Liver (tissue), 9 donors: ENCODE measurements around the gene TCTN1. TPM values are rescaled to one million over a fixed set of nuclear protein-coding genes. Genes with fewer than 3 reads are reported as not detected.
A peak's percentile ranks its signal among the peaks of the same experiment; 100 is the strongest.

Experiments used
- DNase-seq: peaks from one replicate; pipeline ENCODE4 v3.0.0-alpha.2; 2017; ENCODE audit warnings: low spot score
- H3K27ac ChIP-seq, 2 donors: one replicate each; pipeline ENCODE4 v1.7.0; 2013; ENCODE audit warnings: inconsistent platforms in 2 of 2, low read length in 2 of 2, control low read depth in 1 of 2, low read depth in 1 of 2, mild to moderate bottlenecking in 1 of 2
- H3K27me3 ChIP-seq, 4 donors: one replicate each; pipeline versions ENCODE4 v1.6.1 to v1.7.0; 2013; ENCODE audit warnings: low read length in 3 of 4, inconsistent platforms in 1 of 4, mild to moderate bottlenecking in 1 of 4, moderate library complexity in 1 of 4; ENCODE audit not compliant: control insufficient read depth in 4 of 4, insufficient read depth in 4 of 4
- H3K36me3 ChIP-seq, 4 donors: one replicate each; pipeline versions ENCODE4 v1.6.1 to v1.7.0; 2013; ENCODE audit warnings: low read length in 3 of 4, mild to moderate bottlenecking in 3 of 4, low read depth in 1 of 4, moderate library complexity in 1 of 4; ENCODE audit not compliant: control insufficient read depth in 4 of 4, insufficient read depth in 3 of 4
- H3K4me1 ChIP-seq, 4 donors: one replicate each; pipeline versions ENCODE4 v1.6.1 to v1.7.0; 2013; ENCODE audit warnings: low read length in 3 of 4, mild to moderate bottlenecking in 3 of 4, moderate library complexity in 1 of 4; ENCODE audit not compliant: control insufficient read depth in 4 of 4, insufficient read depth in 4 of 4
- H3K4me3 ChIP-seq, 3 donors: one replicate each; pipeline versions ENCODE4 v1.6.1 to v1.7.0; 2013; ENCODE audit warnings: low read length in 3 of 3, control low read depth in 1 of 3, low read depth in 1 of 3, mild to moderate bottlenecking in 1 of 3
- H3K9ac ChIP-seq, 2 donors: one replicate each; pipeline ENCODE4 v1.7.0; 2013; ENCODE audit warnings: low read length in 2 of 2, mild to moderate bottlenecking in 2 of 2, moderate library complexity in 2 of 2, control low read depth in 1 of 2, low read depth in 1 of 2
- H3K9me3 ChIP-seq, 4 donors: one replicate each; pipeline versions ENCODE4 v1.6.1 to v1.7.0; 2013; ENCODE audit warnings: low read length in 3 of 4; ENCODE audit not compliant: control insufficient read depth in 4 of 4
- FOXA1 ChIP-seq: IDR thresholded peaks from 2 replicates; pipeline ENCODE4 v1.6.1; 2016; ENCODE audit warnings: antibody characterized with exemption
- FOXA2 ChIP-seq: IDR thresholded peaks from 2 replicates; pipeline ENCODE4 v1.6.1; 2016; ENCODE audit warnings: antibody characterized with exemption
- GABPA ChIP-seq, 2 donors: IDR thresholded peaks in 1 of 2; conservative IDR thresholded peaks in 1 of 2; 2 replicates each; pipeline ENCODE4 v1.6.1; 2016; ENCODE audit warnings: antibody characterized with exemption in 2 of 2, mild to moderate bottlenecking in 1 of 2, moderate library complexity in 1 of 2
- HNF4A ChIP-seq, 2 donors: conservative IDR thresholded peaks; 2 replicates each; pipeline ENCODE4 v1.6.1; 2016; ENCODE audit warnings: antibody characterized with exemption in 2 of 2, mild to moderate bottlenecking in 2 of 2
- HNF4G ChIP-seq: IDR thresholded peaks from 2 replicates; pipeline ENCODE4 v1.6.1; 2016; ENCODE audit warnings: antibody characterized with exemption
- NR2F2 ChIP-seq: IDR thresholded peaks from 2 replicates; pipeline ENCODE4 v1.6.1; 2016; ENCODE audit warnings: antibody characterized with exemption
- RAD21 ChIP-seq, 2 donors: IDR thresholded peaks; 2 replicates each; pipeline ENCODE4 v1.6.1; 2016; ENCODE audit warnings: antibody characterized with exemption in 2 of 2, mild to moderate bottlenecking in 2 of 2
- RXRA ChIP-seq, 2 donors: IDR thresholded peaks; 2 replicates each; pipeline ENCODE4 v1.6.1; 2017 to 2018; ENCODE audit warnings: antibody characterized with exemption in 2 of 2, mild to moderate bottlenecking in 1 of 2
- SP1 ChIP-seq: IDR thresholded peaks from 2 replicates; pipeline ENCODE4 v1.6.1; 2018; ENCODE audit warnings: antibody characterized with exemption, mild to moderate bottlenecking
- TAF1 ChIP-seq: conservative IDR thresholded peaks from 2 replicates; pipeline ENCODE4 v1.6.1; 2016; ENCODE audit warnings: antibody characterized with exemption, mild to moderate bottlenecking
- YY1 ChIP-seq: IDR thresholded peaks from 2 replicates; pipeline ENCODE4 v1.6.1; 2016; ENCODE audit warnings: antibody characterized with exemption, mild to moderate bottlenecking
- WGBS: extraction: QIAGEN DNeasy Blood & Tissue Kit; methylation state at CpG from one replicate; pipeline ENCODE4 v1.1.7; 2013; 5-methylcytosine and 5-hydroxymethylcytosine counted together
- polyA plus RNA-seq, 2 donors: library from polyadenylated mRNA; stranded (reverse) in 1 of 2; unstranded in 1 of 2; fragments of 200-250 nt in 1 of 2; fragments of >200 nt in 1 of 2; fragmentation: Nextera tagmentation in 1 of 2; extraction: Ambion mirVana in 1 of 2; gene quantifications; one replicate each; pipeline versions ENCODE4 v1.2.1 to v1.2.3, GENCODE V29; 2013 to 2015
- total RNA-seq, 2 donors: library from RNA; depleted of rRNA; stranded (reverse); fragments of >200 nt; gene quantifications; one replicate each; pipeline ENCODE4 v1.2.3, GENCODE V29; 2014
- TF ChIP-seq, protein P1 (sequence below): IDR thresholded peaks from 2 replicates; pipeline ENCODE4 v1.6.1; 2016; ENCODE audit warnings: antibody characterized with exemption
- TF ChIP-seq, protein P2 (sequence below): IDR thresholded peaks from 2 replicates; pipeline ENCODE4 v1.6.1; 2016; ENCODE audit warnings: antibody characterized with exemption
- TF ChIP-seq, protein P3 (sequence below): IDR thresholded peaks from 2 replicates; pipeline ENCODE4 v1.6.1; 2016; ENCODE audit warnings: antibody characterized with exemption, mild to moderate bottlenecking
- TF ChIP-seq, protein P4 (sequence below): fragments of 150-350 bp; IDR thresholded peaks from 2 replicates; pipeline ENCODE4 v1.5.1; 2017; ENCODE audit warnings: improper control_type of control experiment, low read depth, low read length; ENCODE audit not compliant: missing input control
- donor health status: healthy.
- donor health status: healthy.
- donor health status: healthy.
- donor health status: healthy.
- donor health status: healthy.

Gene TCTN1
- total and polyA plus RNA-seq, 4 donors, result 6.0 to 12.0 (median 10.9) TPM

DNA sequence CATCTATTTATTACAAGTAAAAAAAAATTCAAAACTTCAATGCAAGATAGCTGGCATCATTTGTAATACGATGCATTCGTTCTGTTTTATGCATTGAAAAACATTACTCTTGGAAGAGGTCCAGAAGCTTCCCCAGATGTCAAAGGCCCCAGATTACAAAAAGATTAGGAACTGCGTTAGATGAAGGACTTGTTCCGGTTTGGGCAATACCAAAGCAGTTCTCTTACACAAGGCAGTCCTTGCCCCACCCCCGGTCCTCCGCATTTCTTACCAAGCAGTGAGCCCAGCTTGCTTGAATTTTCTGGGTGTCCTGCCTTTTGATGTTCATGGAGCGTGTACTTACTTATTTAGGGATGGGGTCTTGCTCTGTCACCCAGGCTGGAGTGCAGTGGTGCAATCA lies 79.8 kb downstream of the TCTN1 start:
- peak overlapping the region; percentile 32 to 55 for H3K27ac ChIP-seq
- TF ChIP-seq, protein P1, sequence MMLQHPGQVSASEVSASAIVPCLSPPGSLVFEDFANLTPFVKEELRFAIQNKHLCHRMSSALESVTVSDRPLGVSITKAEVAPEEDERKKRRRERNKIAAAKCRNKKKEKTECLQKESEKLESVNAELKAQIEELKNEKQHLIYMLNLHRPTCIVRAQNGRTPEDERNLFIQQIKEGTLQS, result no peak
- TF ChIP-seq RAD21 (IDR thresholded peaks at IDR 0.05) (no peak), TAF1 (no peak), FOXA2 (no peak), RXRA (IDR thresholded peaks at IDR 0.05) (no peak), SP1 (no peak), GABPA (IDR thresholded peaks at IDR 0.05 in 1 of 2, conservative IDR thresholded peaks at IDR 0.05 in 1 of 2) (no peak), FOXA1 (no peak), YY1 (no peak)
- no peak for DNase-seq
- H3K4me3 ChIP-seq, result no peak overlapping the region
- WGBS, result 80% methylated on average over 7 of the region's 7 CpGs
- H3K9me3 ChIP-seq, result no peaks in the 10 kb centered on the region
- H3K27me3 ChIP-seq, result no peaks in the 10 kb centered on the region
- H3K9ac ChIP-seq, result no peak overlapping the region
- peaks cover 0 to 7% (median 3%) of the 10 kb centered on the region in 4 donors for H3K4me1 ChIP-seq
- H3K36me3 ChIP-seq, result no peaks in the 10 kb centered on the region

DNA sequence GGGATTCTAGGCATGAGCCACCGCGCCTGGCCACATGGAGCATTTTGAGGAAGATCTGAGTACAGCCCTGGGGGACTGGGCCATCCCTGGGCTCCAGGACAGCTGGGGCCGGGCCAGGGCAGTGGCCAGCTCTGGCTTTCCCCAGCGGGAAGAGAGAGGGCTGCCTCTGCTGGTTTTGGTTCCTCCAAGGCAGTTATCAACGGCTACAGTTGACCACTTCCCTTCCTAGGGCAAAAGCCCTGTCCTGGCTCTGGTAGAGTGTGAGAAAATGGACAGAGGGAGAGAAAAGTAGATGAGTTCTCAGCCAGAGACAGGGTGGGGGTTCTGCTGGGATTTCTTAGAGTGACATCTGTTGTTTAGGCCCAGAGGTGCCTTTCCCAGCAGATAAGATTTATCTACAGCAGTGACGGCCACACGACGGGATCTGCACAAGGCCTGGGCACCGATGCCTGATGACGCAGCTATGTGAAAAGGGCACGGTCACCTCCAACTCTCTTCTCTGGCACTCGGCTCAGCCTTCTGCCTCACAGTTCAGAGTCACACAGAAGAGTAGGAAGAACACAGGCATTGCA lies 80.5 kb downstream of the TCTN1 start:
- no peak for TF ChIP-seq NR2F2
- no peak for TF ChIP-seq FOXA2
- no peak for TF ChIP-seq SP1
- TF ChIP-seq, protein P2, sequence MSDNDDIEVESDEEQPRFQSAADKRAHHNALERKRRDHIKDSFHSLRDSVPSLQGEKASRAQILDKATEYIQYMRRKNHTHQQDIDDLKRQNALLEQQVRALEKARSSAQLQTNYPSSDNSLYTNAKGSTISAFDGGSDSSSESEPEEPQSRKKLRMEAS, result no peak
- no peak for TF ChIP-seq TAF1
- TF ChIP-seq, protein P3, sequence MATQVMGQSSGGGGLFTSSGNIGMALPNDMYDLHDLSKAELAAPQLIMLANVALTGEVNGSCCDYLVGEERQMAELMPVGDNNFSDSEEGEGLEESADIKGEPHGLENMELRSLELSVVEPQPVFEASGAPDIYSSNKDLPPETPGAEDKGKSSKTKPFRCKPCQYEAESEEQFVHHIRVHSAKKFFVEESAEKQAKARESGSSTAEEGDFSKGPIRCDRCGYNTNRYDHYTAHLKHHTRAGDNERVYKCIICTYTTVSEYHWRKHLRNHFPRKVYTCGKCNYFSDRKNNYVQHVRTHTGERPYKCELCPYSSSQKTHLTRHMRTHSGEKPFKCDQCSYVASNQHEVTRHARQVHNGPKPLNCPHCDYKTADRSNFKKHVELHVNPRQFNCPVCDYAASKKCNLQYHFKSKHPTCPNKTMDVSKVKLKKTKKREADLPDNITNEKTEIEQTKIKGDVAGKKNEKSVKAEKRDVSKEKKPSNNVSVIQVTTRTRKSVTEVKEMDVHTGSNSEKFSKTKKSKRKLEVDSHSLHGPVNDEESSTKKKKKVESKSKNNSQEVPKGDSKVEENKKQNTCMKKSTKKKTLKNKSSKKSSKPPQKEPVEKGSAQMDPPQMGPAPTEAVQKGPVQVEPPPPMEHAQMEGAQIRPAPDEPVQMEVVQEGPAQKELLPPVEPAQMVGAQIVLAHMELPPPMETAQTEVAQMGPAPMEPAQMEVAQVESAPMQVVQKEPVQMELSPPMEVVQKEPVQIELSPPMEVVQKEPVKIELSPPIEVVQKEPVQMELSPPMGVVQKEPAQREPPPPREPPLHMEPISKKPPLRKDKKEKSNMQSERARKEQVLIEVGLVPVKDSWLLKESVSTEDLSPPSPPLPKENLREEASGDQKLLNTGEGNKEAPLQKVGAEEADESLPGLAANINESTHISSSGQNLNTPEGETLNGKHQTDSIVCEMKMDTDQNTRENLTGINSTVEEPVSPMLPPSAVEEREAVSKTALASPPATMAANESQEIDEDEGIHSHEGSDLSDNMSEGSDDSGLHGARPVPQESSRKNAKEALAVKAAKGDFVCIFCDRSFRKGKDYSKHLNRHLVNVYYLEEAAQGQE, result no peak
- TF ChIP-seq HNF4A (conservative IDR thresholded peaks at IDR 0.05), result no peak
- TF ChIP-seq, protein P4, sequence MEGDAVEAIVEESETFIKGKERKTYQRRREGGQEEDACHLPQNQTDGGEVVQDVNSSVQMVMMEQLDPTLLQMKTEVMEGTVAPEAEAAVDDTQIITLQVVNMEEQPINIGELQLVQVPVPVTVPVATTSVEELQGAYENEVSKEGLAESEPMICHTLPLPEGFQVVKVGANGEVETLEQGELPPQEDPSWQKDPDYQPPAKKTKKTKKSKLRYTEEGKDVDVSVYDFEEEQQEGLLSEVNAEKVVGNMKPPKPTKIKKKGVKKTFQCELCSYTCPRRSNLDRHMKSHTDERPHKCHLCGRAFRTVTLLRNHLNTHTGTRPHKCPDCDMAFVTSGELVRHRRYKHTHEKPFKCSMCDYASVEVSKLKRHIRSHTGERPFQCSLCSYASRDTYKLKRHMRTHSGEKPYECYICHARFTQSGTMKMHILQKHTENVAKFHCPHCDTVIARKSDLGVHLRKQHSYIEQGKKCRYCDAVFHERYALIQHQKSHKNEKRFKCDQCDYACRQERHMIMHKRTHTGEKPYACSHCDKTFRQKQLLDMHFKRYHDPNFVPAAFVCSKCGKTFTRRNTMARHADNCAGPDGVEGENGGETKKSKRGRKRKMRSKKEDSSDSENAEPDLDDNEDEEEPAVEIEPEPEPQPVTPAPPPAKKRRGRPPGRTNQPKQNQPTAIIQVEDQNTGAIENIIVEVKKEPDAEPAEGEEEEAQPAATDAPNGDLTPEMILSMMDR, result no peak
- TF ChIP-seq, protein P1, result no peak
- no peak for TF ChIP-seq HNF4G
- no peak for TF ChIP-seq RAD21 (IDR thresholded peaks at IDR 0.05)
- Histone ChIP-seq H3K4me3 (no peak overlapping the region), H3K36me3 (no peaks in the 10 kb centered on the region), H3K9ac (no peak overlapping the region), H3K9me3 (no peaks in the 10 kb centered on the region), H3K27me3 (no peaks in the 10 kb centered on the region), H3K27ac (peak overlapping the region; percentile 32 to 55), H3K4me1 (peaks cover 0 to 6% (median 2%) of the 10 kb centered on the region in 4 donors)
- 79% methylated on average over 12 of the region's 12 CpGs for WGBS
- no peak for DNase-seq
